ENCODE data around the gene HMG20B. TPM values are rescaled to one million over a fixed set of nuclear protein-coding genes. Genes with fewer than 3 reads are reported as not detected.

Gene HMG20B
- total RNA-seq, 4 donors from 2014 or later, result 31.4 to 61.1 (median 36.6) TPM

GRCh38 chr19:3620145-3620816 lies 47.5 kb downstream of the HMG20B start:
- intact Hi-C loops (cut with DNase I; ENCODE audit: low total_unique reads), result no loop called here
- no peak overlapping the region for H3K4me3 ChIP-seq
- H3K9me3 ChIP-seq, result no peaks in the 10 kb centered on the region
- H3K27me3 ChIP-seq, result no peaks in the 10 kb centered on the region
- H3K27ac ChIP-seq, result no peak overlapping the region
- peaks cover 6 to 15% of the 10 kb centered on the region in 2 donors for H3K4me1 ChIP-seq
- TF ChIP-seq CTCF (IDR thresholded peaks at IDR 0.05 in 4 of 5, conservative IDR thresholded peaks at IDR 0.05 in 1 of 5) (no peak), POLR2A (IDR thresholded peaks at IDR 0.05) (no peak)
- in situ Hi-C loops (cut with MboI; ENCODE audit: low sequenced_read_pairs in 4 of 4), result no loop called here
- peaks cover 0 to 28% of the 10 kb centered on the region in 2 donors for H3K36me3 ChIP-seq
- ATAC-seq (no peak), DNase-seq (no peak)

GRCh38 chr19:3620817-3621547 lies 48.2 kb downstream of the HMG20B start:
- intact Hi-C loops (cut with DNase I; ENCODE audit: low total_unique reads) (no loop called here), in situ Hi-C loops (cut with MboI; ENCODE audit: low sequenced_read_pairs in 4 of 4) (no loop called here)
- ATAC-seq (no peak), DNase-seq (no peak)
- H3K9me3 ChIP-seq, result no peaks in the 10 kb centered on the region
- peaks cover 0 to 26% of the 10 kb centered on the region in 2 donors for H3K36me3 ChIP-seq
- no peaks in the 10 kb centered on the region for H3K27me3 ChIP-seq
- no peak for TF ChIP-seq POLR2A (IDR thresholded peaks at IDR 0.05)
- TF ChIP-seq CTCF (IDR thresholded peaks at IDR 0.05 in 4 of 5, conservative IDR thresholded peaks at IDR 0.05 in 1 of 5), result no peak
- no peak overlapping the region for H3K4me3 ChIP-seq
- no peak overlapping the region for H3K27ac ChIP-seq
- H3K4me1 ChIP-seq, result peaks cover 13 to 22% of the 10 kb centered on the region in 2 donors

GRCh38 chr19:3621689-3622088 lies 48.9 kb downstream of the HMG20B start:
- intact Hi-C loops (cut with DNase I; ENCODE audit: low total_unique reads), result no loop called here
- TF ChIP-seq POLR2A (IDR thresholded peaks at IDR 0.05) (no peak), CTCF (IDR thresholded peaks at IDR 0.05 in 4 of 5, conservative IDR thresholded peaks at IDR 0.05 in 1 of 5) (no peak)
- H3K27me3 ChIP-seq, result no peaks in the 10 kb centered on the region
- in situ Hi-C loops (cut with MboI; ENCODE audit: low sequenced_read_pairs in 4 of 4), result no loop called here
- no peak overlapping the region for H3K4me3 ChIP-seq
- H3K9me3 ChIP-seq, result no peaks in the 10 kb centered on the region
- no peak for ATAC-seq
- peaks cover 0 to 23% of the 10 kb centered on the region in 2 donors for H3K36me3 ChIP-seq
- peaks cover 14 to 23% of the 10 kb centered on the region in 2 donors for H3K4me1 ChIP-seq
- no peak for DNase-seq
- H3K27ac ChIP-seq, result no peak overlapping the region

- H3K9me3 ChIP-seq, result no peaks in the 10 kb centered on the region
- no peak overlapping the region for H3K27ac ChIP-seq
- in situ Hi-C loops (cut with MboI; ENCODE audit: low sequenced_read_pairs in 4 of 4) (no loop called here), intact Hi-C loops (cut with DNase I; ENCODE audit: low total_unique reads) (no loop called here)
- no peak for ATAC-seq
- no peak overlapping the region for H3K4me3 ChIP-seq
- H3K4me1 ChIP-seq, result peaks cover 15 to 23% of the 10 kb centered on the region in 2 donors
- no peak for TF ChIP-seq CTCF (IDR thresholded peaks at IDR 0.05 in 4 of 5, conservative IDR thresholded peaks at IDR 0.05 in 1 of 5)
- no peak for TF ChIP-seq POLR2A (IDR thresholded peaks at IDR 0.05)
- DNase-seq, result no peak
- peaks cover 0 to 18% of the 10 kb centered on the region in 2 donors for H3K36me3 ChIP-seq
- no peaks in the 10 kb centered on the region for H3K27me3 ChIP-seq
Observed at GRCh38 chr19:3622224-3622623, 49.5 kb downstream of the HMG20B start.
